KMS-11 (cell line): ENCODE measurements around the gene NKAIN2.

Source experiments
- H2AFZ ChIP-seq: fragments of 200-600 bp; sonication (generic); 2 replicates; pipeline ENCODE4 v1.6.1; 2016; ENCODE audit warnings: antibody characterized with exemption, mixed run types, low read depth
- H3K27ac ChIP-seq: fragments of 200-600 bp; sonication (generic); 2 replicates; pipeline ENCODE4 v1.6.1; 2016; ENCODE audit warnings: mild to moderate bottlenecking, mixed run types
- H3K27me3 ChIP-seq: fragments of 200-600 bp; sonication (generic); 2 replicates; pipeline ENCODE4 v1.6.1; 2017; ENCODE audit warnings: mild to moderate bottlenecking, low read depth, mixed run types, moderate library complexity; ENCODE audit not compliant: insufficient read depth
- H3K36me3 ChIP-seq: fragments of 200-600 bp; sonication (generic); 2 replicates; pipeline ENCODE4 v1.6.1; 2017; ENCODE audit warnings: mild to moderate bottlenecking, mixed run types; ENCODE audit not compliant: insufficient read depth
- H3K4me1 ChIP-seq: fragments of 200-600 bp; sonication (generic); 2 replicates; pipeline ENCODE4 v1.6.1; 2016; ENCODE audit warnings: mild to moderate bottlenecking, low read depth, mixed run types; ENCODE audit not compliant: poor library complexity, severe bottlenecking
- H3K4me2 ChIP-seq: fragments of 200-600 bp; sonication (generic); 2 replicates; pipeline ENCODE4 v1.7.0; 2016; ENCODE audit warnings: mild to moderate bottlenecking, mixed run types
- H3K4me3 ChIP-seq: fragments of 200-600 bp; sonication (generic); IDR thresholded peaks from 2 replicates; pipeline ENCODE4 v1.6.1; 2017; ENCODE audit warnings: low read depth, low read length, mixed read lengths; ENCODE audit not compliant: insufficient read depth
- H3K79me2 ChIP-seq: fragments of 200-600 bp; sonication (generic); 2 replicates; pipeline ENCODE4 v1.6.1; 2016; ENCODE audit warnings: low read depth, mixed run types; ENCODE audit not compliant: insufficient read depth
- H3K9ac ChIP-seq: fragments of 200-600 bp; sonication (generic); 2 replicates; pipeline ENCODE4 v1.6.1; 2016; ENCODE audit warnings: mild to moderate bottlenecking, mixed run types
- H4K20me1 ChIP-seq: fragments of 200-600 bp; sonication (generic); 2 replicates; pipeline ENCODE4 v1.6.1; 2016; ENCODE audit warnings: mild to moderate bottlenecking, mixed run types; ENCODE audit not compliant: insufficient read depth
- TF ChIP-seq, protein P1 (sequence below): fragments of 200-600 bp; sonication (generic); conservative IDR thresholded peaks from 2 replicates; pipeline ENCODE4 v1.6.1; 2017; ENCODE audit warnings: low read depth, mild to moderate bottlenecking, antibody characterized with exemption, low read length, moderate library complexity, mixed read lengths

NKAIN2 gene

DNA sequence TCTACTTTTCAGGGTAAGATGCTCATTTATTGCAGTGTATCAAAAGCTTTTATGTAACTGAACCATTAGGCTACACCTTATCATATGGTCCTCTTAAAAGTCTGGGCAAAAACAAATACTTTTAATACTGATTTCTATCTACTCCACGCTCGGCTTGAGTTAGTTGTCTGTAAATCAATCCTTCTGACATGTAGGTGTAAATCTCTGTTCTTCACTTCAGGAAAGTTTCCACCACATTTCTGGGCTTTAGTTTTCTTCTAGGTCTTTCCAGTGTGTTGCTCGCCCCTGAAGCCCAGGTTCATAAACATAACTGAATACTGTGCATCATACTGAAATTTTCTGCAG is 1069.4 kb downstream of the NKAIN2 start:
- Histone ChIP-seq H3K4me1 (no peaks in the 10 kb centered on the region), H2AFZ (no peak overlapping the region), H3K27me3 (no peaks in the 10 kb centered on the region), H3K36me3 (no peaks in the 10 kb centered on the region), H3K4me3 (no peak overlapping the region), H3K27ac (no peak overlapping the region), H4K20me1 (no peaks in the 10 kb centered on the region), H3K79me2 (no peaks in the 10 kb centered on the region), H3K9ac (no peak overlapping the region), H3K4me2 (no peak overlapping the region)
- TF ChIP-seq, protein P1, sequence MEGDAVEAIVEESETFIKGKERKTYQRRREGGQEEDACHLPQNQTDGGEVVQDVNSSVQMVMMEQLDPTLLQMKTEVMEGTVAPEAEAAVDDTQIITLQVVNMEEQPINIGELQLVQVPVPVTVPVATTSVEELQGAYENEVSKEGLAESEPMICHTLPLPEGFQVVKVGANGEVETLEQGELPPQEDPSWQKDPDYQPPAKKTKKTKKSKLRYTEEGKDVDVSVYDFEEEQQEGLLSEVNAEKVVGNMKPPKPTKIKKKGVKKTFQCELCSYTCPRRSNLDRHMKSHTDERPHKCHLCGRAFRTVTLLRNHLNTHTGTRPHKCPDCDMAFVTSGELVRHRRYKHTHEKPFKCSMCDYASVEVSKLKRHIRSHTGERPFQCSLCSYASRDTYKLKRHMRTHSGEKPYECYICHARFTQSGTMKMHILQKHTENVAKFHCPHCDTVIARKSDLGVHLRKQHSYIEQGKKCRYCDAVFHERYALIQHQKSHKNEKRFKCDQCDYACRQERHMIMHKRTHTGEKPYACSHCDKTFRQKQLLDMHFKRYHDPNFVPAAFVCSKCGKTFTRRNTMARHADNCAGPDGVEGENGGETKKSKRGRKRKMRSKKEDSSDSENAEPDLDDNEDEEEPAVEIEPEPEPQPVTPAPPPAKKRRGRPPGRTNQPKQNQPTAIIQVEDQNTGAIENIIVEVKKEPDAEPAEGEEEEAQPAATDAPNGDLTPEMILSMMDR: no peak
